Bronchial epithelial cell (primary cell): ENCODE data around the gene PARP14. TPM values are rescaled to one million over a fixed set of nuclear protein-coding genes. Genes with fewer than 3 reads are reported as not detected.

Source experiments
- DNase-seq: peaks from one replicate; pipeline ENCODE4 v3.0.0-alpha.2; 2010; ENCODE audit warnings: low read depth
- FAIRE-seq: peaks from 2 replicates; lab custom pipeline; 2011; peaks lifted over from hg19 to GRCh38; lab: Jason Lieb, UNC
- H3K27me3 ChIP-seq: 2 replicates; pipeline ENCODE4 v1.5.1; 2011; ENCODE audit warnings: low read length; ENCODE audit not compliant: control insufficient read depth, insufficient read depth
- H3K36me3 ChIP-seq: 2 replicates; pipeline ENCODE4 v1.5.1; 2011; ENCODE audit warnings: low read length; ENCODE audit not compliant: control insufficient read depth, insufficient read depth
- H3K4me3 ChIP-seq: 2 replicates; pipeline ENCODE4 v1.5.1; 2011; ENCODE audit warnings: mild to moderate bottlenecking, low read depth, low read length, control low read depth
- total RNA-seq: library from RNA; depleted of rRNA; stranded (reverse); fragments of >200 nt; gene quantifications from 2 replicates; pipeline ENCODE4 v1.2.1, GENCODE V29; 2014
- TF ChIP-seq, protein P1 (sequence below): IDR thresholded peaks from 2 replicates; pipeline ENCODE4 v1.5.1; 2011; ENCODE audit warnings: mild to moderate bottlenecking, moderate library complexity, low read length, control low read depth, inconsistent platforms; ENCODE audit not compliant: insufficient read depth, severe bottlenecking

Gene PARP14
- total RNA-seq, 1 donor from 2014 or later: 13.2 TPM

DNA sequence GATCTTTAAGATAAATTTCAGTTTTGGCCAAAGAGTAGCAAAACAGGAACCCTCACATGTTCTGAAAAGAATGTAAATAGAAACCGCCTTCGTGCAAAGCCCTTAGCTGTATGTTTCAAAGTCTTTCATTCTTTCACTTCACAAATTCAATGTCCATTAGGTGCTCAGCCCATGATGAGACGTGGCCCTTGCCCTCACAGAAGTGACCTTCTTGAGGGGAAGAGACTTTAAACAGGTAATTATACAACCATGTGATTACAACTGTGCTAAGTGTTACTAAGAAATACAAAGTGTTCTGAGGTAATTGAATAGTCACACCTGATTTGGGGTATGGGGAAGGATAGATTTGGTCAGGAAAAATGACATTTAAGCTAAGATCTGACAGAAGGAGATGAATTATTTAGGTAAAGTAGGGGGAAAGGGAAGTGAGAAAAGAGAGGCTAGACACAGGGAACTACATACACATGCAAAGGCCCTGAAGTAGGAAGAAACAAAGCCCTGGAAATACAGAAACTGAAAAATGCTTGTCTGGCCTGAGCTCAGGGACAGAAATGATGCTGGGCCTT, 93.4 kb downstream of the PARP14 start:
- H3K36me3 ChIP-seq: no peaks in the 10 kb centered on the region
- no peaks in the 10 kb centered on the region for H3K27me3 ChIP-seq
- H3K4me3 ChIP-seq: no peak overlapping the region
- DNase-seq: no peak
- TF ChIP-seq, protein P1, sequence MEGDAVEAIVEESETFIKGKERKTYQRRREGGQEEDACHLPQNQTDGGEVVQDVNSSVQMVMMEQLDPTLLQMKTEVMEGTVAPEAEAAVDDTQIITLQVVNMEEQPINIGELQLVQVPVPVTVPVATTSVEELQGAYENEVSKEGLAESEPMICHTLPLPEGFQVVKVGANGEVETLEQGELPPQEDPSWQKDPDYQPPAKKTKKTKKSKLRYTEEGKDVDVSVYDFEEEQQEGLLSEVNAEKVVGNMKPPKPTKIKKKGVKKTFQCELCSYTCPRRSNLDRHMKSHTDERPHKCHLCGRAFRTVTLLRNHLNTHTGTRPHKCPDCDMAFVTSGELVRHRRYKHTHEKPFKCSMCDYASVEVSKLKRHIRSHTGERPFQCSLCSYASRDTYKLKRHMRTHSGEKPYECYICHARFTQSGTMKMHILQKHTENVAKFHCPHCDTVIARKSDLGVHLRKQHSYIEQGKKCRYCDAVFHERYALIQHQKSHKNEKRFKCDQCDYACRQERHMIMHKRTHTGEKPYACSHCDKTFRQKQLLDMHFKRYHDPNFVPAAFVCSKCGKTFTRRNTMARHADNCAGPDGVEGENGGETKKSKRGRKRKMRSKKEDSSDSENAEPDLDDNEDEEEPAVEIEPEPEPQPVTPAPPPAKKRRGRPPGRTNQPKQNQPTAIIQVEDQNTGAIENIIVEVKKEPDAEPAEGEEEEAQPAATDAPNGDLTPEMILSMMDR: no peak
- no peak for FAIRE-seq

GRCh38 chr3:122774564-122774963, 93.9 kb downstream of the PARP14 start:
- Histone ChIP-seq H3K27me3 (no peaks in the 10 kb centered on the region), H3K36me3 (no peaks in the 10 kb centered on the region), H3K4me3 (no peak overlapping the region)
- TF ChIP-seq, protein P1: no peak
- DNase-seq: peak; percentile 65
- FAIRE-seq: peak; percentile 60

GRCh38 chr3:122776675-122777468, 96.2 kb downstream of the PARP14 start:
- no peak overlapping the region for H3K4me3 ChIP-seq
- no peaks in the 10 kb centered on the region for H3K27me3 ChIP-seq
- FAIRE-seq (no peak), DNase-seq (no peak)
- TF ChIP-seq, protein P1: no peak
- H3K36me3 ChIP-seq: no peaks in the 10 kb centered on the region

DNA sequence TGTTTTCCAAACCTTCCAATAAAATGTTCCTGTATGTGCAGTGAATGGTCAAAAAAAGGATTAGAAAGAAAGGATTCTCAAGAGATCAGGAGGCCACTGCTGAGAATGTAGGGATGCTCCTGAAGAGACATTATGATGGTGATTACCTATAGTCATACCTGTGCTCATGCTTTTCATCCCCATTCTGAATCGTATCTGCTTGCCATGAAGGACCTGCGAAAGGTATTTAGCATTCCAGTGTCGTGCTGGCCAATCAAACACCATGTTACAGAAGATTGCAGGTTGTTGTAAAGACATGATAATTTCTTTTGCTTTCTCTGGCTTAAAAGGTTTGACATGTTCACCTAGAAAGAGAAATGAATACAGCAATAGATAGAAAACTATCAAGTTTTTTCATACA, 96.9 kb downstream of the PARP14 start:
- no peaks in the 10 kb centered on the region for H3K27me3 ChIP-seq
- DNase-seq: no peak
- H3K4me3 ChIP-seq: no peak overlapping the region
- TF ChIP-seq, protein P1: no peak
- no peak for FAIRE-seq
- no peaks in the 10 kb centered on the region for H3K36me3 ChIP-seq

Other genes with a start within 250 kb of the PARP14 start
- gene KPNA1, start 165.9 kb upstream of the PARP14 start, total RNA-seq: 28.4 and 36.4 TPM in 2 replicates
- 4.5 and 8.1 TPM in 2 replicates for gene PARP9, start 116.5 kb upstream of the PARP14 start, total RNA-seq
- 5.0 and 6.4 TPM in 2 replicates for gene DTX3L, start 116.5 kb upstream of the PARP14 start, total RNA-seq
- 0.13 and 0.26 TPM in 2 replicates for gene PARP15, start 103.2 kb upstream of the PARP14 start, total RNA-seq
- gene HSPBAP1, start 113.0 kb downstream of the PARP14 start, total RNA-seq: 11.3 and 12.0 TPM in 2 replicates
- gene SLC49A4, start 114.2 kb downstream of the PARP14 start, total RNA-seq: 21.6 and 26.4 TPM in 2 replicates